AG09319 (cell line): ENCODE data around the gene SAMD7.

ENCODE experiments used
- DNase-seq: peaks from one replicate; pipeline ENCODE4 v3.0.0-alpha.2; 2010; ENCODE audit warnings: low read depth; ENCODE audit errors: extremely low read depth
- CTCF ChIP-seq: IDR thresholded peaks from 2 replicates; pipeline ENCODE4 v1.5.1; 2011; ENCODE audit warnings: low read depth, mild to moderate bottlenecking, inconsistent platforms, low read length, moderate library complexity

Gene SAMD7

GRCh38 chr3:169911272-169911671 is at the start of gene SAMD7:
TSS of gene SAMD7 (plus strand) at chr3:169911572. CDS start at chr3:169919499, 7,927 bp downstream.
- TF ChIP-seq CTCF, result no peak
- DNase-seq, result no peak

GRCh38 chr3:169861871-169862270 is 49.5 kb upstream of the SAMD7 start:
- no peak for TF ChIP-seq CTCF
- no peak for DNase-seq

GRCh38 chr3:169863458-169863899 is 47.9 kb upstream of the SAMD7 start:
- peak; percentile 86 for TF ChIP-seq CTCF
- DNase-seq, result peak; percentile 27

- TF ChIP-seq CTCF, result no peak
- no peak for DNase-seq
These were observed 47.1 kb upstream of the SAMD7 start for GRCh38 chr3:169864270-169864669.

- DNase-seq, result no peak
- no peak for TF ChIP-seq CTCF
These were observed 46.1 kb upstream of the SAMD7 start for GRCh38 chr3:169865176-169865767.

GRCh38 chr3:169867584-169868210 is 43.7 kb upstream of the SAMD7 start:
- no peak for TF ChIP-seq CTCF
- no peak for DNase-seq

- no peak for TF ChIP-seq CTCF
These were observed 43.0 kb upstream of the SAMD7 start for GRCh38 chr3:169868369-169868768.

More at GRCh38 chr3:169868369-169868768, 43.0 kb upstream of the SAMD7 start:
- no peak for DNase-seq
